Measurements from ENCODE around the gene NLGN1. TPM values are rescaled to one million over a fixed set of nuclear protein-coding genes. Genes with fewer than 3 reads are reported as not detected.

The NLGN1 gene
- total RNA-seq, 1 donor = 6.1 TPM

DNA sequence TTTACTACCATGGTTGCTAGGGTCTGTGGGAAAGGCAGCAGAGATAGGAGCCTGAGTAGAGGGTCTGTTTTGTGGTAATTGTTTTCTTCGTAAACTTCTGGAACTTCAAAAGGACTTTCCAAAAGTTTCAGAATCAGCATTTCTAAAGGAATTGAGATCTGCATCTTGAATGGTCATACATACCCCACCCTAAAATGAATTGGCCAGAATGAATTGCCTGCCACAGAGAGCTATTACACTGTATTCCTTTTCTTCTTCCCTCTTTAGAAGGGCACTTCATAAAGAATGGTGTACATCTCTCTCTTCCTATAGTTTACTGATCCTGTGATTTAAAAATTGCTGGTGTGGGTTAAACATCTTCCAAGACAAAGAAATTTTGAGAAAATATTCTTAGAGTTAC, 525.7 kb downstream of the NLGN1 start:
- no peak overlapping the region for H3K4me3 ChIP-seq (ENCODE audit: low read depth, low read length)
- TF ChIP-seq, protein P1, sequence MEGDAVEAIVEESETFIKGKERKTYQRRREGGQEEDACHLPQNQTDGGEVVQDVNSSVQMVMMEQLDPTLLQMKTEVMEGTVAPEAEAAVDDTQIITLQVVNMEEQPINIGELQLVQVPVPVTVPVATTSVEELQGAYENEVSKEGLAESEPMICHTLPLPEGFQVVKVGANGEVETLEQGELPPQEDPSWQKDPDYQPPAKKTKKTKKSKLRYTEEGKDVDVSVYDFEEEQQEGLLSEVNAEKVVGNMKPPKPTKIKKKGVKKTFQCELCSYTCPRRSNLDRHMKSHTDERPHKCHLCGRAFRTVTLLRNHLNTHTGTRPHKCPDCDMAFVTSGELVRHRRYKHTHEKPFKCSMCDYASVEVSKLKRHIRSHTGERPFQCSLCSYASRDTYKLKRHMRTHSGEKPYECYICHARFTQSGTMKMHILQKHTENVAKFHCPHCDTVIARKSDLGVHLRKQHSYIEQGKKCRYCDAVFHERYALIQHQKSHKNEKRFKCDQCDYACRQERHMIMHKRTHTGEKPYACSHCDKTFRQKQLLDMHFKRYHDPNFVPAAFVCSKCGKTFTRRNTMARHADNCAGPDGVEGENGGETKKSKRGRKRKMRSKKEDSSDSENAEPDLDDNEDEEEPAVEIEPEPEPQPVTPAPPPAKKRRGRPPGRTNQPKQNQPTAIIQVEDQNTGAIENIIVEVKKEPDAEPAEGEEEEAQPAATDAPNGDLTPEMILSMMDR (IDR thresholded peaks at IDR 0.05; ENCODE audit: insufficient read depth, low read length) = no peak
- no peak for DNase-seq (ENCODE audit: low read depth)

DNA sequence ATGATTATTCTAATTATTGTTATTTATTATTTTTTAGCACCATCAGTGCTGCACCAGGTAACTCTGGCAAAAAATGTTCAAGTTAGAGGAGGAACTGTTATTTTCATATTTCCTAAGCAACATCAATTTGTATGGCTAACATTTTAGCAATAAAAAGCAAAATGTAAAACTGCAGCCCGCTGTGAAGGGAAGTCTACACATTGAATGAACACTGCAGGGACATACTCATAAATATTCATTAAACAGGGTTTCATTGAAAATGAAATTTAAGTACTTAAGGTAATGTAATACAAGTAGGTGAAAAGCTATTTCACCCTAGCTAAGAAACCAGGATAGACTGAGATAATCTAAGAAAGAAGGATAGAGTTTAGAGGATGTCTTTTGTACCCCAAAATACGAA, 532.7 kb downstream of the NLGN1 start:
- DNase-seq (ENCODE audit: low read depth) = no peak
- TF ChIP-seq, protein P1 (IDR thresholded peaks at IDR 0.05; ENCODE audit: insufficient read depth, low read length) = no peak
- no peak overlapping the region for H3K4me3 ChIP-seq (ENCODE audit: low read depth, low read length)

DNA sequence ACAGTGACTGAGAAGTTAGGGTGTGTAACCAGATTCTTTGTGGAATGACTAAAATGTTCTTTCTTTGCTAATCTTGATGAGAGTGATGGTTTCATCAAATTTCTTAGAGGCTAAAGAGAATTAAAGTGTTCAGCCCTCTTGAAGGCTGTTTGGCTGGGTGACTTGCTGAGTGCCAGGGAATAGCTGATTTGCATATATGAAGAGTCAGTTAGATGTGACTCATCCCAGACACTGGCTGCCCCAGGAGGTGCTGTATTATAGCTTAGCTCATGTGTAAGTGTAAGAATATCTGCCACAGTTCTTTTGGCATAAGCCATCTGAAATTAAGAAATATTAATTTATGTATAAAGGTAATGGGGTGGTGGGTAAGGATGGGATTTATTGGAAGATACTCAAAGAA, 535.1 kb downstream of the NLGN1 start:
- peak; percentile 39 for DNase-seq (ENCODE audit: low read depth)
- TF ChIP-seq, protein P1 (IDR thresholded peaks at IDR 0.05; ENCODE audit: insufficient read depth, low read length) = no peak
- H3K4me3 ChIP-seq (ENCODE audit: low read depth, low read length) = no peak overlapping the region

DNA sequence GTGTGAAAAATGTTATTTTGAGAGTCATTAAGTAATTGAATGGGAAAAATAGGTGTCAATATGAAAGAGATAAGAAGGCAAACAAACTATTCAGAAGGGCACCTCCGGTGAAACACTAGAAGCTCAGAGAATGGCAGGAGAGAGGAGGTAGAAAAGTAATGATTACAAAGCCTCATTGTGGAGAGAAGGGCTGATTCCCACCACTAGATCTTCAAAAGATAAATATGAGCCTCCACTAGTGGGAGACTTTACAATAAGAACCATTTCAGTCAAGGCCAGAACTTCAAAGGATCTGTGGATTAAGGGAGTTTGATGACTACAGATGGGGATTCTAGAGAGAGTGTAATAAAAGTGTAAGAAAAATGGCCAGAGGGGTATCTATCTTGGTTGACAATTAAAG, 535.6 kb downstream of the NLGN1 start:
- TF ChIP-seq, protein P1 (IDR thresholded peaks at IDR 0.05; ENCODE audit: insufficient read depth, low read length) = no peak
- DNase-seq (ENCODE audit: low read depth) = no peak

DNA sequence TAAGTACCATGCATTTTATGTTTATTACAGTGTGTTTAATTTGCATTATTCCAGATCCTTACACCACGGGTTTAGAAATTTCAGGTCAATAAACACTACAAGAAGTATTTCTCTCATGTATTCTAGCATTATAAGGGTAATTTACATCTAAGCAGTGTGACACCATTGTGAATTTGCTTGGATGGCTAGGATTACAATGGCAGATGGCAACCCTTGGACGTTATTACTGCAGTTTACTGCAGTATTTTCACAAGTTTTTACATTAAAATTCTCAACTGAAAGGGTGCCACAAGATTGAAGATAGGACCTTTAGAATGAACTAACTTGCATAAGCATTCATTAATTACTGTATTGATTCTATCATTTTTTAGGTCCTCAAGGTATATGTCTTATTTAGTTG, 538.8 kb downstream of the NLGN1 start:
- no peak for DNase-seq (ENCODE audit: low read depth)
- TF ChIP-seq, protein P1 (IDR thresholded peaks at IDR 0.05; ENCODE audit: insufficient read depth, low read length) = no peak
- H3K4me3 ChIP-seq (ENCODE audit: low read depth, low read length) = no peak overlapping the region

More for the DNA sequence above, 535.6 kb downstream of the NLGN1 start:
- H3K4me3 ChIP-seq (ENCODE audit: low read depth, low read length) = no peak overlapping the region

DNA sequence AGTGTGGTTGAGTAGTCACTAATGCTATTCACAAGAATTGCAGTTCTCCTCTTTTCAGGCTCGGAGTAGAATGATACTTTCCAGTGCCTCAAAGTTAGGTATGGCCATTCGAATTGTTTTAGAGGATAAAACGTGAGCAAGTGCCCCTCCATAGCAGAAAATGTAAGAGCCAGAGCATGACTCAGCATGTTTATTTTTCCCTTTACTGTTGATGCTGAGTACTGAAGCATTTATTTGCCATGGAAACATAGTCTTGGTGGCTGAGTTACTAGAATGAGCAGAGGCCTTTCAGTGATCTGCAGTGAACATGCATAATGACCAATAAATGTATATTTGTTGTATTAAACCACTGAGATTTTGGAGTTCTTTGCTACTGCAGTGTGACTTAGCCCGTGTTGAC, 540.6 kb downstream of the NLGN1 start:
- DNase-seq (ENCODE audit: low read depth) = peak; percentile 44
- TF ChIP-seq, protein P1 (IDR thresholded peaks at IDR 0.05; ENCODE audit: insufficient read depth, low read length) = no peak
- H3K4me3 ChIP-seq (ENCODE audit: low read depth, low read length) = no peak overlapping the region

DNA sequence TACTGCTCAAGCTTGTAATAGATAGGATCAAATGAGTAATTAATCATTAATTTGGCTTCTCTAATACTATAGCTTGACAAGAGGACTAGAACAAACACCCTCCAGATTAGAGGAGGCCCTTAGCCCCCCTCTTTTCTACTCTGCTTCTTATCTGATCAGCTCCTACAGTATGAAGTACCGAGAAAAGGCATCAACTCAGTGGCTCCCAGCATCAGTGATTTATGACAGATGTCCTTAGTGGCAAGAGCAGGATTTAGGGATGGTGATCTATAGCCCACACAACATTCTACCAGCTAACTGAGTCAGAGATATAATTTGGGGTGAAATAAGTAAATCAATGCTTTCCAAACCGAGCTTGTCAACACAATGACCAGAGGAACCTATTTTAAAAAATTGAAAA, 541.1 kb downstream of the NLGN1 start:
- DNase-seq (ENCODE audit: low read depth) = no peak
- TF ChIP-seq, protein P1 (IDR thresholded peaks at IDR 0.05; ENCODE audit: insufficient read depth, low read length) = no peak
- H3K4me3 ChIP-seq (ENCODE audit: low read depth, low read length) = no peak overlapping the region
